ENCODE results near the gene MAP3K14.
A peak's percentile ranks its signal among the peaks of the same experiment; 100 is the strongest.
"Not testable (repeated sequence)": the region's sequence is repeated elsewhere in the genome, so short reads cannot be mapped to it uniquely, and the experiment has no call there.

The MAP3K14 gene

GRCh38 chr17:45307290-45308015, 9.4 kb downstream of the MAP3K14 start:
- no peaks in the 10 kb centered on the region for H3K9me3 Mint-ChIP-seq
- peak; percentile 47 for DNase-seq
- H3K36me3 Mint-ChIP-seq, result peaks cover 63% of the 10 kb centered on the region
- peaks cover 83% of the 10 kb centered on the region for H3K4me1 Mint-ChIP-seq
- peak overlapping the region; percentile 90 for H3K27ac Mint-ChIP-seq
- no peaks in the 10 kb centered on the region for H3K27me3 Mint-ChIP-seq
- CTCF ChIA-PET, result interaction anchor here (1.6 to 2.6 kb wide), 2 partner anchors 10 to 13 kb away, joined by 4 to 10 read pairs; partner anchors contain the start of gene MAP3K14
- no peak overlapping the region for H3K4me3 Mint-ChIP-seq

- Mint-ChIP-seq H3K36me3 (peaks cover 57% of the 10 kb centered on the region), H3K4me3 (no peak overlapping the region), H3K27me3 (no peaks in the 10 kb centered on the region), H3K27ac (peak overlapping the region; percentile 29), H3K4me1 (peaks cover 82% of the 10 kb centered on the region), H3K9me3 (no peaks in the 10 kb centered on the region)
- CTCF ChIA-PET, result interaction anchor here (1.6 to 2.6 kb wide), 2 partner anchors 11 to 12 kb away, joined by 4 to 10 read pairs; partner anchors contain the start of gene MAP3K14
- DNase-seq, result no peak
These were observed 10.2 kb downstream of the MAP3K14 start for GRCh38 chr17:45306623-45307022.

- no peaks in the 10 kb centered on the region for H3K9me3 Mint-ChIP-seq
- peaks cover 80% of the 10 kb centered on the region for H3K4me1 Mint-ChIP-seq
These were observed 10.7 kb downstream of the MAP3K14 start for GRCh38 chr17:45306094-45306493.

GRCh38 chr17:45305530-45306087, 11.2 kb downstream of the MAP3K14 start:
- no peak for DNase-seq
- Mint-ChIP-seq H3K27me3 (no peaks in the 10 kb centered on the region), H3K4me3 (no peak overlapping the region), H3K27ac (no peak overlapping the region), H3K36me3 (peaks cover 49% of the 10 kb centered on the region), H3K9me3 (no peaks in the 10 kb centered on the region), H3K4me1 (peaks cover 79% of the 10 kb centered on the region)
- CTCF ChIA-PET, result interaction anchor here (0.8 to 1.2 kb wide), 2 partner anchors 9 to 28 kb away, joined by 3 to 7 read pairs; no protein-coding TSS in a partner anchor

More at GRCh38 chr17:45306094-45306493, 10.7 kb downstream of the MAP3K14 start:
- H3K27ac Mint-ChIP-seq, result no peak overlapping the region
- H3K4me3 Mint-ChIP-seq, result no peak overlapping the region
- DNase-seq, result no peak
- peaks cover 53% of the 10 kb centered on the region for H3K36me3 Mint-ChIP-seq
- CTCF ChIA-PET, result interaction anchor here (0.8 to 2.6 kb wide), 3 partner anchors 9 to 29 kb away, joined by 3 to 10 read pairs (median 7); partner anchors contain the start of gene MAP3K14
- H3K27me3 Mint-ChIP-seq, result no peaks in the 10 kb centered on the region

- peak; percentile 64 for DNase-seq
- peaks cover 77% of the 10 kb centered on the region for H3K4me1 Mint-ChIP-seq
- H3K4me3 Mint-ChIP-seq, result peak overlapping the region; percentile 40
- no peaks in the 10 kb centered on the region for H3K9me3 Mint-ChIP-seq
- H3K27me3 Mint-ChIP-seq, result no peaks in the 10 kb centered on the region
- CTCF ChIA-PET, result interaction anchor here (0.9 to 4.0 kb wide), 5 partner anchors 9 to 25 kb away, joined by 3 to 19 read pairs (median 5); partner anchors contain the start of gene MAP3K14
- peak overlapping the region; percentile 91 for H3K27ac Mint-ChIP-seq
- H3K36me3 Mint-ChIP-seq, result peaks cover 42% of the 10 kb centered on the region
These were observed 14.1 kb downstream of the MAP3K14 start for GRCh38 chr17:45302649-45303173.

- H3K27ac Mint-ChIP-seq, H3K4me3 Mint-ChIP-seq, DNase-seq, H3K9me3 Mint-ChIP-seq, H3K27me3 Mint-ChIP-seq: not testable (repeated sequence)
- CTCF ChIA-PET, result interaction anchor here (0.9 to 4.0 kb wide), 4 partner anchors 9 to 25 kb away, joined by 4 to 19 read pairs (median 7); partner anchors contain the start of gene MAP3K14
- H3K4me1 Mint-ChIP-seq, result peaks cover 76% of the 10 kb centered on the region
- H3K36me3 Mint-ChIP-seq, result peaks cover 37% of the 10 kb centered on the region
These were observed 14.6 kb downstream of the MAP3K14 start for GRCh38 chr17:45302220-45302619.

GRCh38 chr17:45301674-45302073, 15.1 kb downstream of the MAP3K14 start:
- Mint-ChIP-seq H3K36me3 (peaks cover 39% of the 10 kb centered on the region), H3K4me3 (no peak overlapping the region), H3K4me1 (peaks cover 80% of the 10 kb centered on the region), H3K9me3 (no peaks in the 10 kb centered on the region), H3K27me3 (no peaks in the 10 kb centered on the region), H3K27ac (no peak overlapping the region)
- CTCF ChIA-PET, result interaction anchor here (0.9 to 4.0 kb wide), 4 partner anchors 9 to 24 kb away, joined by 4 to 19 read pairs (median 7); partner anchors contain the start of gene MAP3K14
- no peak for DNase-seq

- peak overlapping the region; percentile 66 for H3K27ac Mint-ChIP-seq
- H3K27me3 Mint-ChIP-seq, result no peaks in the 10 kb centered on the region
- H3K9me3 Mint-ChIP-seq, result no peaks in the 10 kb centered on the region
- H3K36me3 Mint-ChIP-seq, result peaks cover 32% of the 10 kb centered on the region
- H3K4me3 Mint-ChIP-seq, result no peak overlapping the region
- peak; percentile 42 for DNase-seq
- CTCF ChIA-PET, result interaction anchor here (0.7 to 4.0 kb wide), 4 partner anchors 17 to 85 kb away, joined by 3 to 19 read pairs (median 4); partner anchors contain the start of gene MAP3K14
- H3K4me1 Mint-ChIP-seq, result peaks cover 84% of the 10 kb centered on the region
These were observed 16.6 kb downstream of the MAP3K14 start for GRCh38 chr17:45300060-45300751.

GRCh38 chr17:45299361-45299760, 17.5 kb downstream of the MAP3K14 start:
- Mint-ChIP-seq H3K4me1 (peaks cover 83% of the 10 kb centered on the region), H3K9me3 (no peaks in the 10 kb centered on the region), H3K4me3 (no peak overlapping the region), H3K36me3 (peaks cover 27% of the 10 kb centered on the region), H3K27me3 (no peaks in the 10 kb centered on the region), H3K27ac (peak overlapping the region; percentile 11)
- no peak for DNase-seq
- CTCF ChIA-PET, result interaction anchor here (0.9 to 4.0 kb wide), 3 partner anchors 17 to 86 kb away, joined by 3 to 19 read pairs (median 4); partner anchors contain the start of gene MAP3K14

- Mint-ChIP-seq H3K4me1 (peaks cover 85% of the 10 kb centered on the region), H3K9me3 (no peaks in the 10 kb centered on the region), H3K27ac (no peak overlapping the region), H3K4me3 (no peak overlapping the region), H3K36me3 (peaks cover 24% of the 10 kb centered on the region), H3K27me3 (no peaks in the 10 kb centered on the region)
- CTCF ChIA-PET, result interaction anchor here (1.1 kb wide), 1 partner anchor 21 kb away, joined by 3 read pairs; no protein-coding TSS in a partner anchor
- no peak for DNase-seq
These were observed 18.1 kb downstream of the MAP3K14 start for GRCh38 chr17:45298546-45299285.

GRCh38 chr17:45296833-45297124, 20.0 kb downstream of the MAP3K14 start:
- Mint-ChIP-seq H3K27ac (peak overlapping the region; percentile 50), H3K4me1 (peaks cover 82% of the 10 kb centered on the region), H3K27me3 (no peaks in the 10 kb centered on the region), H3K9me3 (no peaks in the 10 kb centered on the region), H3K36me3 (peaks cover 20% of the 10 kb centered on the region), H3K4me3 (no peak overlapping the region)
- CTCF ChIA-PET, result interaction anchor here (2.1 kb wide), 1 partner anchor 13 kb away, joined by 5 read pairs; no protein-coding TSS in a partner anchor
- DNase-seq, result no peak

GRCh38 chr17:45296003-45296832, 20.6 kb downstream of the MAP3K14 start:
- peak overlapping the region; percentile 49 for H3K27ac Mint-ChIP-seq
- peaks cover 21% of the 10 kb centered on the region for H3K36me3 Mint-ChIP-seq
- CTCF ChIA-PET, result interaction anchor here (0.9 to 4.2 kb wide), 5 partner anchors 13 to 77 kb away, joined by 3 to 17 read pairs (median 4); no protein-coding TSS in a partner anchor
- no peaks in the 10 kb centered on the region for H3K27me3 Mint-ChIP-seq
- H3K4me3 Mint-ChIP-seq, result no peak overlapping the region
- peaks cover 78% of the 10 kb centered on the region for H3K4me1 Mint-ChIP-seq
- no peaks in the 10 kb centered on the region for H3K9me3 Mint-ChIP-seq
- DNase-seq, result no peak

All from activated naive CD4-positive, alpha-beta T cell treated with anti-CD3 and anti-CD28 coated beads, Interleukin-2, amount 10 ng/mL, durations not matched to agents 7 days and 5 days (primary cell).